Measurements from ENCODE around the gene FNDC7. TPM values are rescaled to one million over a fixed set of nuclear protein-coding genes. Genes with fewer than 3 reads are reported as not detected.
A peak's percentile ranks its signal among the peaks of the same experiment; 100 is the strongest.

FNDC7 gene
- total RNA-seq, 2 experiments from 2014 or later, result not detected

DNA sequence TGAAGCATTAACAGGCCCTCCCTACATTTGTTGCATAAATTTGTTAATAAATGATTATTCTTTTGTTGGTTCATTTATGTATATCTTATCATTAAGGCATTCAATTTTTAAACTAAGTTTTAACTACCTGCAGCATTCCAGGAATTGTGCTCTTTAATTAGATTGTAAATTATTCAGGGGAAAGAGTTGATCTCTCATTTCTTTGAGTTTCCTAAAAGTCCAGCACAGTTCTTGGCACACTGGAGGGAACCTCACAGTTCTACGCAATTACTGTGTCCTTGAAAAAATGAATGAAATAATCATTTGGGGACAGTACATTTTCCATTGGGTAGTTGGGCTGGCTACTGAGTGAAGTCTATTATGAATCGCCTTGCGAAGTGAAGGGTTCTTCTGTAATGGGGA, 33.3 kb downstream of the FNDC7 start:
- Histone ChIP-seq H3K27ac (ENCODE audit: low read depth, low read length, poor library complexity, severe bottlenecking) (no peak overlapping the region), H3K4me3 (ENCODE audit: low read depth, low read length, poor library complexity, severe bottlenecking) (no peak overlapping the region)
- POLR2A ChIA-PET, result interaction anchor here (0.6 kb wide), 1 partner anchor 21 kb away, joined by 6 read pairs; no protein-coding TSS in a partner anchor

DNA sequence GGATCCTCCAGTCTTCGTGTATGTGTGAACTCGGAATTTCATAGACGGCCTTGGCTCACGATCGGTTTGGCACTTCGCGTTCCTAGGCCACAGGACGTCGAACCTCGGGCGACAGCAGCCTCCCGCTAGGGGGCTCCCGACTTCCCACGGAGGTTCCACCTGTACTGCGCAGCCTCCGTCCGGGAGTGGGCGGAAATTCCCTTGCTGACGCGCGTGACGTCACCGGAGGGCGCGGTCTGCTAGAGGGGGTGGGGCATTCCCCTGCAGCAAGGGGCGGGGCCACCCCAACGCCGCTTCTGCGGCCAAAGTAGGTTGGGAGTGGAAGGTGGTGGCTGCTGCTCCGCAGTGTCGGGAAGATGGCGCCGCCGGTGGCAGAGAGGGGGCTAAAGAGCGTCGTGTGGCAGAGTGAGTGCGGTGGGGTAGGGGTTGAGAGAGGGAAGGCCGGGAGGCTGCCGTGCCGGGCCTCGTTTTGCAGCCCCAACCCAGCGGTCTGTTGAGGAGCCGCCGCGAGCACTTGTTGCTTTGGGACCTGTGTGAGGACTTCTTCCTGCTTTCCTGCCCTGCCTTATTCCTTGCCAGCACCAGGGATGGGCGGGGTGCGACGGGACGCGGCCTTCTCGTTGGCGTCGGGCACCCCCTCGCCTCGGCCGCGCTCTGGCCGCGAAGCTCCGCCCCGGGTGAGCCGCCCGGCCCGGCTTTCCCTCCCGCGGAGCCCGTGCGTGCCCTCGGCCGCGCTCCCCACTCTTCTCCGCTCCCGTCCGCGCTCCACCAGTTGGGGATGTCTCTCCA, 33.9 kb downstream of the FNDC7 start, which contains the start of gene STXBP3:
Gene STXBP3 (plus strand): TSS at position 293 of the 789 bp plus-strand sequence. CDS start 64 bp downstream, at position 357.
- Histone ChIP-seq H3K27ac (ENCODE audit: low read depth, low read length, poor library complexity, severe bottlenecking) (peak within 1 kb of the TSS; percentile 56), H3K4me1 (ENCODE audit: insufficient read depth, low read length, poor library complexity, severe bottlenecking) (peaks cover 3% of the 10 kb centered on the region), H3K9me3 (ENCODE audit: low read length) (no peaks in the 10 kb centered on the region), H4K20me1 (ENCODE audit: insufficient read depth, low read length) (no peaks in the 10 kb centered on the region), H3K79me2 (ENCODE audit: insufficient read depth, low read depth, low read length) (peaks cover 14% of the 10 kb centered on the region), H3K36me3 (ENCODE audit: insufficient read depth, low read length) (peaks cover 7% of the 10 kb centered on the region), H3K9me2 (ENCODE audit: insufficient read depth, low read length) (no peaks in the 10 kb centered on the region), H2AFZ (ENCODE audit: low read length) (peak within 1 kb of the TSS; percentile 93), H3K4me3 (ENCODE audit: low read depth, low read length, poor library complexity, severe bottlenecking) (peak within 1 kb of the TSS; percentile 88), H3K4me2 (ENCODE audit: low read length) (peak within 1 kb of the TSS; percentile 73)
- peak; percentile 99 for DNase-seq (ENCODE audit: low spot score)
- BruUV-seq (replicated peaks), result no TSS peak
- intact Hi-C loops (cut with micrococcal nuclease; ENCODE audit: unreplicated experiment), result loop anchor here (1.0 to 5.0 kb wide), 3 partner anchors 54 to 188 kb away; partner anchors contain the start of genes GPSM2 and PRPF38B
- POLR2A ChIA-PET, result interaction anchor here (0.6 kb wide), 1 partner anchor 22 kb away, joined by 6 read pairs; no protein-coding TSS in a partner anchor
- TF ChIP-seq EZH2phosphoT487 (IDR thresholded peaks at IDR 0.05; ENCODE audit: borderline replicate concordance, low read depth, low read length), result no peak
- TF ChIP-seq CTCF (conservative IDR thresholded peaks at IDR 0.05; ENCODE audit: low read length), result peak; percentile 93
- CTCF ChIA-PET (ENCODE audit: unreplicated experiment), result no interaction called here

More for the DNA sequence above, 33.3 kb downstream of the FNDC7 start:
- peaks cover 14% of the 10 kb centered on the region for H3K79me2 ChIP-seq (ENCODE audit: insufficient read depth, low read depth, low read length)
- no peaks in the 10 kb centered on the region for H3K9me3 ChIP-seq (ENCODE audit: low read length)
- DNase-seq (ENCODE audit: low spot score), result no peak
- H3K36me3 ChIP-seq (ENCODE audit: insufficient read depth, low read length), result peaks cover 7% of the 10 kb centered on the region
- H2AFZ ChIP-seq (ENCODE audit: low read length), result peak overlapping the region; percentile 93
- no peaks in the 10 kb centered on the region for H3K9me2 ChIP-seq (ENCODE audit: insufficient read depth, low read length)
- intact Hi-C loops (cut with micrococcal nuclease; ENCODE audit: unreplicated experiment), result loop anchor here (1.0 to 5.0 kb wide), 3 partner anchors 54 to 187 kb away; partner anchors contain the start of genes GPSM2 and PRPF38B
- peaks cover 3% of the 10 kb centered on the region for H3K4me1 ChIP-seq (ENCODE audit: insufficient read depth, low read length, poor library complexity, severe bottlenecking)
- peak overlapping the region; percentile 34; the same call in 1 of the 2 replicates for H3K4me2 ChIP-seq (ENCODE audit: low read length)
- H4K20me1 ChIP-seq (ENCODE audit: insufficient read depth, low read length), result no peaks in the 10 kb centered on the region
- no peak for TF ChIP-seq EZH2phosphoT487 (IDR thresholded peaks at IDR 0.05; ENCODE audit: borderline replicate concordance, low read depth, low read length)
- TF ChIP-seq CTCF (conservative IDR thresholded peaks at IDR 0.05; ENCODE audit: low read length), result no peak
- CTCF ChIA-PET (ENCODE audit: unreplicated experiment), result no interaction called here
- no TSS peak for BruUV-seq (replicated peaks)
